ENCODE results near the gene UBE2C.

The UBE2C gene

DNA sequence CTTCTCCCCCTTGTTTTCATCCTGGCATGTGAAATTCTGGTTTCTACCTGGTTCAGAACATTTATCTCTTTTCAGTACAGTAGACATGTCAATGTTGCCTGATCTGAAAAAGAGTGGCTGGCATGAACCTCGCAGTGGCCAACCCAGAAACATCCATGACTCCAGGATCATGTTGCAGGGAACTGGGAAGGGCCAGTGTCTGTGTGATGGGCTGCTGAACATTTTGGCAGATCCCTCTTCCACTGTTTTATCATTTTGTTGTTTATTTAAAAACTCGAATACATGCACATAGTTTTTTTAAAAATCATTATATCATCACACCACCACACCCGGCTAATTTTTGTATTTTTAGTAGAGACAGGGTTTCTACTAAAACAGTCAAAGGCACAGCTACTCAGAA is 39.8 kb upstream of the UBE2C start:
- TF ChIP-seq, protein P1, sequence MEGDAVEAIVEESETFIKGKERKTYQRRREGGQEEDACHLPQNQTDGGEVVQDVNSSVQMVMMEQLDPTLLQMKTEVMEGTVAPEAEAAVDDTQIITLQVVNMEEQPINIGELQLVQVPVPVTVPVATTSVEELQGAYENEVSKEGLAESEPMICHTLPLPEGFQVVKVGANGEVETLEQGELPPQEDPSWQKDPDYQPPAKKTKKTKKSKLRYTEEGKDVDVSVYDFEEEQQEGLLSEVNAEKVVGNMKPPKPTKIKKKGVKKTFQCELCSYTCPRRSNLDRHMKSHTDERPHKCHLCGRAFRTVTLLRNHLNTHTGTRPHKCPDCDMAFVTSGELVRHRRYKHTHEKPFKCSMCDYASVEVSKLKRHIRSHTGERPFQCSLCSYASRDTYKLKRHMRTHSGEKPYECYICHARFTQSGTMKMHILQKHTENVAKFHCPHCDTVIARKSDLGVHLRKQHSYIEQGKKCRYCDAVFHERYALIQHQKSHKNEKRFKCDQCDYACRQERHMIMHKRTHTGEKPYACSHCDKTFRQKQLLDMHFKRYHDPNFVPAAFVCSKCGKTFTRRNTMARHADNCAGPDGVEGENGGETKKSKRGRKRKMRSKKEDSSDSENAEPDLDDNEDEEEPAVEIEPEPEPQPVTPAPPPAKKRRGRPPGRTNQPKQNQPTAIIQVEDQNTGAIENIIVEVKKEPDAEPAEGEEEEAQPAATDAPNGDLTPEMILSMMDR (IDR thresholded peaks at IDR 0.05; ENCODE audit: low read depth, low read length, missing control alignments) = no peak
- H3K4me3 ChIP-seq (ENCODE audit: low read depth, low read length) = no peak overlapping the region
- H3K27me3 ChIP-seq (replicated peaks) = no peaks in the 10 kb centered on the region
- no peak overlapping the region for H3K27ac ChIP-seq
- in situ Hi-C loops (cut with HindIII; ENCODE audit: low pct_ligation_motif_present, low sequenced_read_pairs) = no loop called here
- H3K36me3 ChIP-seq (replicated peaks) = no peaks in the 10 kb centered on the region
- DNase-seq = no peak

DNA sequence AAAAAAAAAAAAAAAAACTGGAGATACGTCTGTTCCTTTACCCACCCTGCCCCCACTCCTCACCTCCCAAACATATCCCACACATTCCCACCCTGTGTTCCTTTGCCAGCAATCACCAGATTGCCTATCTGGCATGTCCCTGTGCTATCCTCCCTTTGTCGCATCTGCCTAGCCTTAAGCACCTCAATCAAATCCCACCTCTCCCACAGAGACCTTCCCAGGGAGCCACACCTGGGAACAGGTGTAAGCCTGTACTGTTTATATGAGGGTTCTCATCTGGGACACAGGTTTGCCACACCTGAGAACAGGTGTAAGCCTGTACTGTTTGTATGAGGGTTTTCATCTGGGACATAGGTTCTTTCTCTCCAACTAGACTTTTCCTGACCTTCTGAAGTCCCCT is 37.5 kb upstream of the UBE2C start:
- in situ Hi-C loops (cut with HindIII; ENCODE audit: low pct_ligation_motif_present, low sequenced_read_pairs) = no loop called here
- Histone ChIP-seq H3K27me3 (replicated peaks) (no peaks in the 10 kb centered on the region), H3K27ac (no peak overlapping the region), H3K4me3 (ENCODE audit: low read depth, low read length) (no peak overlapping the region), H3K36me3 (replicated peaks) (no peaks in the 10 kb centered on the region)
- TF ChIP-seq, protein P1 (IDR thresholded peaks at IDR 0.05; ENCODE audit: low read depth, low read length, missing control alignments) = no peak
- no peak for DNase-seq

DNA sequence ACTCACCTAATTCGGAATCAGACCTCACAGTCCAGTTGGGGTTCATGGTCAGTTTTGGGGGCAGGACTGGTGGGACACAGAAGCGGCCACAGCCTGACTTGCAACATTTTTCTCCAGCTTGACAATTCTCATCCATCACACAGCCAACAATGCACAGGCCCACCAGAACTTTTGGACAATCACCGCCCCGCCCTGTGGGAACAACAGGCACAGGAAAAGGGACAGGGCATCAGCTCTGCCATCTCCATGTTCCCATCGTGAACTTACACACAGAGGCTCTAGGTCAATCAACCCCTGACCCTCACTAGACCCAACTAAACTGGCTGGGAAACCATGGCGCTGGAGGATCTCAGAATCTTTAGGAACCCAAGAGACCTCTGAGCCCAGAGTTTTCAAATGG is 37.0 kb upstream of the UBE2C start:
- TF ChIP-seq, protein P1 (IDR thresholded peaks at IDR 0.05; ENCODE audit: low read depth, low read length, missing control alignments) = no peak
- Histone ChIP-seq H3K36me3 (replicated peaks) (no peaks in the 10 kb centered on the region), H3K27me3 (replicated peaks) (no peaks in the 10 kb centered on the region), H3K4me3 (ENCODE audit: low read depth, low read length) (no peak overlapping the region), H3K27ac (no peak overlapping the region)
- in situ Hi-C loops (cut with HindIII; ENCODE audit: low pct_ligation_motif_present, low sequenced_read_pairs) = no loop called here
- no peak for DNase-seq

DNA sequence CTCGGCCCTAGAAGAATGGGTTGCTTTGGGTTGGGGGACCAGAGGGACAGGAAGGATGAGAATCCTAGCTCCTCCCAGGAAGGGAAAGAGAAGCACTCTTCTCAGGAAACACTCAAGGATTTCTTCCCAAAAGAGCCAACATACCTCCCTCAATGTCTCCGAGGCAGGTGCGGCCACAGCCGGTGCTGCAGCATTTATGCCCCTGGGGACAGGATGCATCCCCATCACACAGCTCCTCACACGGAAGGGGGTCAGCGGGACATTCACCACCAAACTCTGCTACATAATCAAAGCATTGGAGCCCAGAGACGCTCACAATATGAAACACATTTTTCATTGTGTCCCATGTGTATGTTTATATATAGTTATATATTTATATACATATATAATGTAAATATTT is 35.5 kb upstream of the UBE2C start:
- Histone ChIP-seq H3K36me3 (replicated peaks) (no peaks in the 10 kb centered on the region), H3K27me3 (replicated peaks) (no peaks in the 10 kb centered on the region), H3K27ac (no peak overlapping the region), H3K4me3 (ENCODE audit: low read depth, low read length) (no peak overlapping the region)
- in situ Hi-C loops (cut with HindIII; ENCODE audit: low pct_ligation_motif_present, low sequenced_read_pairs) = no loop called here
- TF ChIP-seq, protein P1 (IDR thresholded peaks at IDR 0.05; ENCODE audit: low read depth, low read length, missing control alignments) = no peak
- DNase-seq = no peak

DNA sequence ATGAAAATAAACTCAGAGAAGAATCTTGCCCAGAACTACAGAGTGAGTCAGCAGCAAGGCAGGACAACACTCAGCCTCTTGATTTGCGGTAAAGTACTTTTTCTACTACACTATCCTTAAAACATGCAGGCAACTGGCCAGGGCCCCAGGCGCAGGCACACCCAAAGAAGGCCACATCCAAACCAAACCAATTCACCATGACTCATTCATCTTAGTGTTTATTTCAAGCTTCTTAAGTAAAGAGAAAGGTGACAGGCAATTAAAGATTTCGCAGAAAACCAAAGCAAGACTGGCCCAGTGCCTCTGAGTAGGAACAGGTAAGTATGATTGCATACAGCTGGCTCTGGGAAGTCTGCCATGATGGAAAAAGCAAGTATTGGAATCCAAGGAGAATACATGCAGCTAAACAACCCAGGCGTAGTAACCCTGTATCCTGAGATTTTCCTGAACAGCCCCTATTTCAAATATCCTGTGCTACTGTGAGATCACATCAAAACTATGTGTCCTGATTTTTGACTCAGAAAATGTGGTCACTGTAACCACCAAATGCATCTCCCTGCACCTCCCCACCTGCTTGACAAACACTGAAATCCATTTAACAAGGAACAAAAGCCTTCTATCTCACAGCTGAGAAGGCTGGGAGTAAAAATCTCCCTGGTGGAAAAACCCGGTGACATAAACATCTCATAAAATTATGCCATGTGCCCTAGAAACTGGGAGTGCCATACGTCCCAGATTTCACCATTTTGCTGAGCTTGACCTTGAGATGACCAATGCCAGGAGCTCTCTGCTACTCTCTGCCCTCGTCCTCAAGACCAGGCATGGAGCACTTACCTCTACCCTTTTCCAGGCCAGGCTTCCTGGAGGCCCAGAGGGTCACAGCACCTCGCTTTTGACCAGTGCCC is 33.2 kb upstream of the UBE2C start:
- no peak overlapping the region for H3K4me3 ChIP-seq (ENCODE audit: low read depth, low read length)
- peak; percentile 98 for DNase-seq
- H3K27me3 ChIP-seq (replicated peaks) = no peaks in the 10 kb centered on the region
- in situ Hi-C loops (cut with HindIII; ENCODE audit: low pct_ligation_motif_present, low sequenced_read_pairs) = no loop called here
- peak overlapping the region; percentile 88 for H3K27ac ChIP-seq
- H3K36me3 ChIP-seq (replicated peaks) = no peaks in the 10 kb centered on the region
- TF ChIP-seq, protein P1 (IDR thresholded peaks at IDR 0.05; ENCODE audit: low read depth, low read length, missing control alignments) = no peak
